Upper lobe of left lung (tissue), 6 donors: ENCODE measurements around the gene LACTB. TPM values are rescaled to one million over a fixed set of nuclear protein-coding genes. Genes with fewer than 3 reads are reported as not detected.

ENCODE experiments used
- ATAC-seq, 2 donors: fragments of 200-7000 bp; cut with Tn5 transposase; one replicate each; pipeline ENCODE4 v1.9.1; 2022; ENCODE audit warnings: mild to moderate bottlenecking in 2 of 2, moderate library complexity in 2 of 2; ENCODE audit not compliant: low FRiP score in 2 of 2
- DNase-seq, 2 donors: peaks; one replicate each; pipeline ENCODE4 v3.0.0-alpha.2; 2019 to 2020
- H3K27ac ChIP-seq, 4 donors: fragments of 200-600 bp; sonication (generic); one replicate each; pipeline ENCODE4 v1.5.1; 2016 to 2019
- H3K27me3 ChIP-seq, 4 donors: fragments of 200-600 bp; sonication (generic); one replicate each; pipeline ENCODE4 v1.5.1; 2017 to 2019
- H3K36me3 ChIP-seq, 4 donors: fragments of 200-600 bp; sonication (generic); one replicate each; pipeline ENCODE4 v1.5.1; 2016 to 2019
- H3K4me1 ChIP-seq, 4 donors: fragments of 200-600 bp; sonication (generic); one replicate each; pipeline ENCODE4 v1.5.1; 2018 to 2019
- H3K4me3 ChIP-seq, 4 donors: fragments of 200-600 bp; sonication (generic); one replicate each; pipeline ENCODE4 v1.5.1; 2017 to 2019; ENCODE audit warnings: mild to moderate bottlenecking in 2 of 4, moderate library complexity in 1 of 4
- H3K9me3 ChIP-seq, 4 donors: fragments of 200-600 bp; sonication (generic); one replicate each; pipeline ENCODE4 v1.5.1; 2018 to 2019
- CTCF ChIP-seq, 6 experiments: fragments of 450-650 bp in 4 of 6; fragments of 200-600 bp in 2 of 6; sonication (generic) in 2 of 6; IDR thresholded peaks; one replicate each; pipeline ENCODE4 v1.5.1; 2016 to 2019; ENCODE audit warnings: antibody characterized with exemption in 6 of 6
- EP300 ChIP-seq, 4 donors: sonication (generic); formaldehyde crosslinking; IDR thresholded peaks; one replicate each; pipeline ENCODE4 v1.5.1; 2017; ENCODE audit warnings: antibody characterized with exemption in 4 of 4, control low read depth in 2 of 4
- POLR2A ChIP-seq, 4 donors: fragments of 450-650 bp; IDR thresholded peaks; one replicate each; pipeline ENCODE4 v1.5.1; 2016 to 2017; ENCODE audit warnings: antibody characterized with exemption in 4 of 4, mild to moderate bottlenecking in 2 of 4
- POLR2AphosphoS5 ChIP-seq, 2 donors: sonication (generic); formaldehyde crosslinking; IDR thresholded peaks; one replicate each; pipeline ENCODE4 v1.5.1; 2017; ENCODE audit warnings: antibody characterized with exemption in 2 of 2
- WGBS, 2 donors: methylation state at CpG; one replicate each; pipeline ENCODE4 v1.1.5; 2017 to 2018; 5-methylcytosine and 5-hydroxymethylcytosine counted together
- total RNA-seq, 6 donors: library from RNA; depleted of rRNA in 4 of 6; stranded (reverse); fragments of >200 nt in 4 of 6; gene quantifications; one replicate each; pipeline versions ENCODE4 v1.1.0 to v1.2.1, GENCODE V29; 2016 to 2021
- donor health status: DM: no; HTN: no; CAD: no; lungs with moderate emphysema.
- donor health status: DM: no; HTN: yes; CAD: no; lungs with severe emphysema.

LACTB gene
- 10 to 100 TPM; 18.4 to 31.5 (median 23.1) TPM for total RNA-seq

- Histone ChIP-seq H3K9me3 (peaks cover 0 to 13% (median 4%) of the 10 kb centered on the region in 4 donors), H3K4me3 (peak within 1 kb of the TSS; percentile 84 to 99 (median 93)), H3K36me3 (peaks cover 0 to 8% (median 1%) of the 10 kb centered on the region in 4 donors), H3K4me1 (peaks cover 6 to 14% (median 9%) of the 10 kb centered on the region in 4 donors), H3K27me3 (no peaks in the 10 kb centered on the region), H3K27ac (peak within 1 kb of the TSS; percentile 94 to 99 (median 96))
- peak; percentile 96 to 98 for ATAC-seq
- DNase-seq: peak; percentile 92 to 96
- WGBS, 2 donors: 5 to 6% methylated on average over 21 to 25 of the region's 40 CpGs
- TF ChIP-seq POLR2AphosphoS5 (IDR thresholded peaks at IDR 0.05) (peak in 1 of 2 donors; percentile 93), EP300 (IDR thresholded peaks at IDR 0.05) (peak in 1 of 4 donors; percentile 2), CTCF (IDR thresholded peaks at IDR 0.05) (no peak), POLR2A (IDR thresholded peaks at IDR 0.05) (peak in 3 of 4 donors; percentile 65 to 87 (median 79))
These were observed at the start of gene LACTB for GRCh38 chr15:63121382-63122001. LACTB (plus strand) TSS chr15:63121861; CDS start chr15:63121872, 11 bp downstream.

GRCh38 chr15:63072023-63072650 is 49.5 kb upstream of the LACTB start:
- H3K4me3 ChIP-seq: no peak overlapping the region
- no peak for TF ChIP-seq POLR2A (IDR thresholded peaks at IDR 0.05)
- TF ChIP-seq CTCF (IDR thresholded peaks at IDR 0.05): no peak
- no peak for TF ChIP-seq EP300 (IDR thresholded peaks at IDR 0.05)
- no peak for TF ChIP-seq POLR2AphosphoS5 (IDR thresholded peaks at IDR 0.05)
- peaks cover 0 to 46% (median 16%) of the 10 kb centered on the region in 4 donors for H3K36me3 ChIP-seq
- no peak overlapping the region for H3K27ac ChIP-seq
- no peaks in the 10 kb centered on the region for H3K9me3 ChIP-seq
- no peaks in the 10 kb centered on the region for H3K27me3 ChIP-seq
- no peak for DNase-seq
- peaks cover 0 to 12% (median 9%) of the 10 kb centered on the region in 4 donors for H3K4me1 ChIP-seq
- ATAC-seq: no peak
- 72 to 86% methylated on average over 3 of the region's 3 CpGs for WGBS, 2 donors

DNA sequence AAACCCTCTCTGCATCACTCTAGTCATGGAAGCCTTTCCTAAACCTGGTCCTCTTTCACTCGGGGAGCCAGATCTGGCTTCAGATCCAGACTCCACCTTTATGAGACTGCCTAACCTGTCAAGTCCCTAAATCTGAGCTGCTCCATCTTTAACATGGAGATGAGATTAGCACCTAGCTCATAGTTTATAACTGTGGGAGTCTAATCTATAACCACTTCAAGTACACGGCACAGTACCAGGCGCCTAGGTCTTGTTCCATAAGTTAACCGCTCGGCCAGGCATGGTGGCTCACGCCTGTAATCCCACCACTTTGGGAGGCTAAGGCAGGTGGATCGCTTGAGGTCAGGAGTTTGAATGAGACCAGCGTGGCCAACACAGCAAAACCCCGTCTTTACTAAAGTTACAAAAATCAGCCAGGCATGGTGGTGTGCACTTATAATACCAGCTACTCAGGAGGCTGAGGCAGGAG is 48.8 kb upstream of the LACTB start:
- ATAC-seq (no peak), DNase-seq (no peak)
- H3K27me3 ChIP-seq: no peaks in the 10 kb centered on the region
- no peaks in the 10 kb centered on the region for H3K9me3 ChIP-seq
- peaks cover 0 to 12% (median 9%) of the 10 kb centered on the region in 4 donors for H3K4me1 ChIP-seq
- WGBS, 2 donors: 85 to 89% methylated on average over 8 to 9 of the region's 9 CpGs
- TF ChIP-seq POLR2A (IDR thresholded peaks at IDR 0.05) (no peak), POLR2AphosphoS5 (IDR thresholded peaks at IDR 0.05) (no peak), EP300 (IDR thresholded peaks at IDR 0.05) (no peak), CTCF (IDR thresholded peaks at IDR 0.05) (no peak)
- H3K27ac ChIP-seq: no peak overlapping the region
- peaks cover 0 to 39% (median 14%) of the 10 kb centered on the region in 4 donors for H3K36me3 ChIP-seq
- no peak overlapping the region for H3K4me3 ChIP-seq

GRCh38 chr15:63073497-63074172 is 48.0 kb upstream of the LACTB start:
- no peak overlapping the region for H3K4me3 ChIP-seq
- 79 to 82% methylated on average over 9 of the region's 9 CpGs for WGBS, 2 donors
- H3K27ac ChIP-seq: no peak overlapping the region
- TF ChIP-seq EP300 (IDR thresholded peaks at IDR 0.05) (no peak), CTCF (IDR thresholded peaks at IDR 0.05) (no peak), POLR2A (IDR thresholded peaks at IDR 0.05) (no peak), POLR2AphosphoS5 (IDR thresholded peaks at IDR 0.05) (no peak)
- no peak for ATAC-seq
- no peaks in the 10 kb centered on the region for H3K9me3 ChIP-seq
- peaks cover 0 to 12% (median 9%) of the 10 kb centered on the region in 4 donors for H3K4me1 ChIP-seq
- DNase-seq: no peak
- H3K27me3 ChIP-seq: no peaks in the 10 kb centered on the region
- H3K36me3 ChIP-seq: peaks cover 0 to 31% (median 10%) of the 10 kb centered on the region in 4 donors
